ENCODE results near the gene FBXL16. TPM values are rescaled to one million over a fixed set of nuclear protein-coding genes. Genes with fewer than 3 reads are reported as not detected.

Gene FBXL16
- total and polyA plus RNA-seq, 4 donors = under 0.01 to 0.14 TPM; not detected in 2

DNA sequence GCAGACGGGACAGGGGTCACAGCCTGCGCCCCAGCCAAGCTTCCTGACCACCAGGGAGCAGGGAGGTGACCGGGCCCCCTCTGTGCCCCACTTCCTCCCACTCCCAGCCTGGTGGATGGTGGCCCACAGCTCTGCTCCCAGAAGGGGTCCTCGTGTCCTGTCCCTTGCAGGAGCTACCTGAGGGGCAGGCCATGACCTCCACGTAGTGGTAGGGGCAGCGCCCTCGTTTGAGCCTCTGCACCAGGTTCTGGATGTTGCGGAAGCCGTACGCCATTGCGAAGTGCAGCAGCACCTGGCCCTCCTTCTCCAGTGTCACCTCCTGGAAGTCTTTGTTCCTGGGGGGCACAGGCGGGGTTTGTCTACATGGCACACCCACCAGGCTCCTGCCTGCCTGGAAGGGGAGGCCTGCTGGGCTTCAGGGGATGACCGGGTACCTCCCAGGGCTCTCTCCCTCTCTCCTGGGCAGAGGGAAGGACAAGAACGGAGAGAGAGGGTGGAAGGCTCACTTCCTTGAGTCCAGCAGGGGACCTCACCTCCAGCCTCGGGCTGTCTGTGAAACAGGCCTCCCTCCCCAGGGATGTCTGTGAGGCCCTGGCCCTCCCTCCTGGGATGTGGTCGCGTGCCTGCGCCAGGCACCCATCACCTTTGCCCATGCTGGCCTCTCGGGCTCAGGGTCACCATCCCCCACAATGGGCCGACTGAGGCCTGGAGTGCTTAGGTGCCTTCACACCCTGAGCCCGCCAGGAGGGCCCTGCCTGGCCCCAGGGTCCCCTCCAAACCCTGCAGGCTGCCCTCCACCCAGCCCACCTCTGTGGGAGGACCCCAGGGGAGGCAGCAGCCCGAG is 25.3 kb upstream of the FBXL16 start:
- no peak overlapping the region for H3K9ac ChIP-seq (ENCODE audit: low read depth in 1 of 2, low read length in 2 of 2)
- H3K4me3 ChIP-seq (ENCODE audit: low read depth in 1 of 3, low read length in 3 of 3) = no peak overlapping the region
- peaks cover 8 to 19% (median 11%) of the 10 kb centered on the region in 4 donors for H3K4me1 ChIP-seq (ENCODE audit: control insufficient read depth in 4 of 4, insufficient read depth in 4 of 4, low read length in 3 of 4)
- no peak overlapping the region for H3K27ac ChIP-seq (ENCODE audit: low read depth in 1 of 2, low read length in 2 of 2)
- no peak for TF ChIP-seq NR2F2 (IDR thresholded peaks at IDR 0.05)
- TF ChIP-seq, protein P1, sequence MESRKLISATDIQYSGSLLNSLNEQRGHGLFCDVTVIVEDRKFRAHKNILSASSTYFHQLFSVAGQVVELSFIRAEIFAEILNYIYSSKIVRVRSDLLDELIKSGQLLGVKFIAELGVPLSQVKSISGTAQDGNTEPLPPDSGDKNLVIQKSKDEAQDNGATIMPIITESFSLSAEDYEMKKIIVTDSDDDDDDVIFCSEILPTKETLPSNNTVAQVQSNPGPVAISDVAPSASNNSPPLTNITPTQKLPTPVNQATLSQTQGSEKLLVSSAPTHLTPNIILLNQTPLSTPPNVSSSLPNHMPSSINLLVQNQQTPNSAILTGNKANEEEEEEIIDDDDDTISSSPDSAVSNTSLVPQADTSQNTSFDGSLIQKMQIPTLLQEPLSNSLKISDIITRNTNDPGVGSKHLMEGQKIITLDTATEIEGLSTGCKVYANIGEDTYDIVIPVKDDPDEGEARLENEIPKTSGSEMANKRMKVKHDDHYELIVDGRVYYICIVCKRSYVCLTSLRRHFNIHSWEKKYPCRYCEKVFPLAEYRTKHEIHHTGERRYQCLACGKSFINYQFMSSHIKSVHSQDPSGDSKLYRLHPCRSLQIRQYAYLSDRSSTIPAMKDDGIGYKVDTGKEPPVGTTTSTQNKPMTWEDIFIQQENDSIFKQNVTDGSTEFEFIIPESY (IDR thresholded peaks at IDR 0.05) = no peak
- no peak for TF ChIP-seq FOXA2 (IDR thresholded peaks at IDR 0.05)
- TF ChIP-seq, protein P2, sequence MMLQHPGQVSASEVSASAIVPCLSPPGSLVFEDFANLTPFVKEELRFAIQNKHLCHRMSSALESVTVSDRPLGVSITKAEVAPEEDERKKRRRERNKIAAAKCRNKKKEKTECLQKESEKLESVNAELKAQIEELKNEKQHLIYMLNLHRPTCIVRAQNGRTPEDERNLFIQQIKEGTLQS (IDR thresholded peaks at IDR 0.05) = no peak
- TF ChIP-seq FOXA1 (IDR thresholded peaks at IDR 0.05) = no peak
- TF ChIP-seq JUND (IDR thresholded peaks at IDR 0.05) = no peak
- TF ChIP-seq TAF1 (conservative IDR thresholded peaks at IDR 0.05) = no peak
- TF ChIP-seq HNF4G (IDR thresholded peaks at IDR 0.05) = no peak
- TF ChIP-seq EGR1 (IDR thresholded peaks at IDR 0.05; ENCODE audit: low read depth in 2 of 2) = no peak
- TF ChIP-seq, protein P3, sequence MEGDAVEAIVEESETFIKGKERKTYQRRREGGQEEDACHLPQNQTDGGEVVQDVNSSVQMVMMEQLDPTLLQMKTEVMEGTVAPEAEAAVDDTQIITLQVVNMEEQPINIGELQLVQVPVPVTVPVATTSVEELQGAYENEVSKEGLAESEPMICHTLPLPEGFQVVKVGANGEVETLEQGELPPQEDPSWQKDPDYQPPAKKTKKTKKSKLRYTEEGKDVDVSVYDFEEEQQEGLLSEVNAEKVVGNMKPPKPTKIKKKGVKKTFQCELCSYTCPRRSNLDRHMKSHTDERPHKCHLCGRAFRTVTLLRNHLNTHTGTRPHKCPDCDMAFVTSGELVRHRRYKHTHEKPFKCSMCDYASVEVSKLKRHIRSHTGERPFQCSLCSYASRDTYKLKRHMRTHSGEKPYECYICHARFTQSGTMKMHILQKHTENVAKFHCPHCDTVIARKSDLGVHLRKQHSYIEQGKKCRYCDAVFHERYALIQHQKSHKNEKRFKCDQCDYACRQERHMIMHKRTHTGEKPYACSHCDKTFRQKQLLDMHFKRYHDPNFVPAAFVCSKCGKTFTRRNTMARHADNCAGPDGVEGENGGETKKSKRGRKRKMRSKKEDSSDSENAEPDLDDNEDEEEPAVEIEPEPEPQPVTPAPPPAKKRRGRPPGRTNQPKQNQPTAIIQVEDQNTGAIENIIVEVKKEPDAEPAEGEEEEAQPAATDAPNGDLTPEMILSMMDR (IDR thresholded peaks at IDR 0.05; ENCODE audit: low read depth, low read length, missing input control) = no peak
- no peak for TF ChIP-seq SP1 (IDR thresholded peaks at IDR 0.05)
- TF ChIP-seq RAD21 (IDR thresholded peaks at IDR 0.05) = no peak
- peaks cover 0 to 2% (median 0%) of the 10 kb centered on the region in 4 donors for H3K27me3 ChIP-seq (ENCODE audit: control insufficient read depth in 4 of 4, insufficient read depth in 4 of 4, low read length in 3 of 4)
- H3K9me3 ChIP-seq (ENCODE audit: control insufficient read depth in 4 of 4, low read length in 3 of 4) = no peaks in the 10 kb centered on the region
- peaks cover 2 to 40% (median 9%) of the 10 kb centered on the region in 4 donors for H3K36me3 ChIP-seq (ENCODE audit: control insufficient read depth in 4 of 4, insufficient read depth in 3 of 4, low read depth in 1 of 4, low read length in 3 of 4)
- 92% methylated on average over 22 of the region's 22 CpGs for WGBS
- no peak for DNase-seq (ENCODE audit: low spot score)

DNA sequence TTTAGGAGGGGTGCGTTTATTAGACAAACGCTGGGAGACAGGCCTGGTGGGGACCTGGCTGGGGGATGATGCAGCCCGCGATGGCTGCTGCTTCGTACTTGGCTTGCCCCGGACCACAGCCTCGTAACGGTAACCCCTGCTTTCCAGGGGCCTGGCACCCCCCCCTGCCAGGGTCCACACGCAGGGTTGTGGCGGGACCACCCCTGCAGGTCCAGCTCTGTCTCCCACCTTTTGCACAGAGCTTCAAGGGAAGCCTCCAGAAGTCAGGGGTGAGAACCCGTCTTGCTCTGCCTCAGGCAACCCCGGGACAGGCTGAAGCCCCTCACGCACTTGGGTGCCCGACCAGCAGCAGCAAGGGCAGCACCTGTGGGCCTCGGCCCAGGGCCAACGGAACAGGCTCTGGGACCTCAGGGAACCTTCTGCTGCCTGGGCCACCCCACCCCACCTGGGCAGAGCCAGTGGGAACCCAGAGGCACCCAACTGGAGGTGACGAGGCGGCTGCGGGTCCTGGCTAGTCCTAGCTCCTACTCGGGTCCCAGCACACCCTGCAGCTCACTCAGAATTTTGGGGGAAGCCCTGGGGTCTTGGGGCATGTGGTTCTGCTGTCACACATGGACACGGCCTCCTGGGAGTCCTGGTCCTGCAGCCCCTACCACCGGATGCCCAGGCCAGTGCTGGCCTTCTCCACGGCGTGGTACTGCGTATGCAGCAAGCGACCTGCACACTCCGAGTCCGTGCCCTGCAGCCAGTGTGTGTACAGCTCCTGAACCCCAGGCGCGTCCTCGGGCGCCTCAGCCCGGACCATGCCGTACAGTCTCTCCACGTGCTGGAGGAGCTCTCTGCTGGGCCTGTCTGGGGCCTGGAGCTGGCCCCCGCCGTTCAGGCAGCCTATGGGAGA is 24.4 kb upstream of the FBXL16 start:
- no peak for DNase-seq (ENCODE audit: low spot score)
- no peak for TF ChIP-seq FOXA1 (IDR thresholded peaks at IDR 0.05)
- TF ChIP-seq SP1 (IDR thresholded peaks at IDR 0.05) = no peak
- no peak for TF ChIP-seq HNF4G (IDR thresholded peaks at IDR 0.05)
- TF ChIP-seq JUND (IDR thresholded peaks at IDR 0.05) = no peak
- TF ChIP-seq, protein P4, sequence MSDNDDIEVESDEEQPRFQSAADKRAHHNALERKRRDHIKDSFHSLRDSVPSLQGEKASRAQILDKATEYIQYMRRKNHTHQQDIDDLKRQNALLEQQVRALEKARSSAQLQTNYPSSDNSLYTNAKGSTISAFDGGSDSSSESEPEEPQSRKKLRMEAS (IDR thresholded peaks at IDR 0.05) = no peak
- TF ChIP-seq FOXA2 (IDR thresholded peaks at IDR 0.05) = no peak
- TF ChIP-seq, protein P2 (IDR thresholded peaks at IDR 0.05) = no peak
- TF ChIP-seq EGR1 (IDR thresholded peaks at IDR 0.05; ENCODE audit: low read depth in 2 of 2) = no peak
- no peak for TF ChIP-seq HNF4A (conservative IDR thresholded peaks at IDR 0.05)
- TF ChIP-seq GABPA (IDR thresholded peaks at IDR 0.05 in 1 of 2, conservative IDR thresholded peaks at IDR 0.05 in 1 of 2) = no peak
- TF ChIP-seq NR2F2 (IDR thresholded peaks at IDR 0.05) = no peak
- no peak for TF ChIP-seq TAF1 (conservative IDR thresholded peaks at IDR 0.05)
- TF ChIP-seq, protein P5, sequence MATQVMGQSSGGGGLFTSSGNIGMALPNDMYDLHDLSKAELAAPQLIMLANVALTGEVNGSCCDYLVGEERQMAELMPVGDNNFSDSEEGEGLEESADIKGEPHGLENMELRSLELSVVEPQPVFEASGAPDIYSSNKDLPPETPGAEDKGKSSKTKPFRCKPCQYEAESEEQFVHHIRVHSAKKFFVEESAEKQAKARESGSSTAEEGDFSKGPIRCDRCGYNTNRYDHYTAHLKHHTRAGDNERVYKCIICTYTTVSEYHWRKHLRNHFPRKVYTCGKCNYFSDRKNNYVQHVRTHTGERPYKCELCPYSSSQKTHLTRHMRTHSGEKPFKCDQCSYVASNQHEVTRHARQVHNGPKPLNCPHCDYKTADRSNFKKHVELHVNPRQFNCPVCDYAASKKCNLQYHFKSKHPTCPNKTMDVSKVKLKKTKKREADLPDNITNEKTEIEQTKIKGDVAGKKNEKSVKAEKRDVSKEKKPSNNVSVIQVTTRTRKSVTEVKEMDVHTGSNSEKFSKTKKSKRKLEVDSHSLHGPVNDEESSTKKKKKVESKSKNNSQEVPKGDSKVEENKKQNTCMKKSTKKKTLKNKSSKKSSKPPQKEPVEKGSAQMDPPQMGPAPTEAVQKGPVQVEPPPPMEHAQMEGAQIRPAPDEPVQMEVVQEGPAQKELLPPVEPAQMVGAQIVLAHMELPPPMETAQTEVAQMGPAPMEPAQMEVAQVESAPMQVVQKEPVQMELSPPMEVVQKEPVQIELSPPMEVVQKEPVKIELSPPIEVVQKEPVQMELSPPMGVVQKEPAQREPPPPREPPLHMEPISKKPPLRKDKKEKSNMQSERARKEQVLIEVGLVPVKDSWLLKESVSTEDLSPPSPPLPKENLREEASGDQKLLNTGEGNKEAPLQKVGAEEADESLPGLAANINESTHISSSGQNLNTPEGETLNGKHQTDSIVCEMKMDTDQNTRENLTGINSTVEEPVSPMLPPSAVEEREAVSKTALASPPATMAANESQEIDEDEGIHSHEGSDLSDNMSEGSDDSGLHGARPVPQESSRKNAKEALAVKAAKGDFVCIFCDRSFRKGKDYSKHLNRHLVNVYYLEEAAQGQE (IDR thresholded peaks at IDR 0.05) = no peak
- TF ChIP-seq, protein P1 (IDR thresholded peaks at IDR 0.05) = no peak
- TF ChIP-seq YY1 (IDR thresholded peaks at IDR 0.05) = no peak
- TF ChIP-seq RAD21 (IDR thresholded peaks at IDR 0.05) = no peak
- no peak for TF ChIP-seq RXRA (IDR thresholded peaks at IDR 0.05)

More for the DNA sequence above, 24.4 kb upstream of the FBXL16 start:
- Histone ChIP-seq H3K4me3 (ENCODE audit: low read depth in 1 of 3, low read length in 3 of 3) (no peak overlapping the region), H3K27me3 (ENCODE audit: control insufficient read depth in 4 of 4, insufficient read depth in 4 of 4, low read length in 3 of 4) (peaks cover 0 to 2% (median 0%) of the 10 kb centered on the region in 4 donors), H3K4me1 (ENCODE audit: control insufficient read depth in 4 of 4, insufficient read depth in 4 of 4, low read length in 3 of 4) (peaks cover 8 to 19% (median 14%) of the 10 kb centered on the region in 4 donors), H3K9me3 (ENCODE audit: control insufficient read depth in 4 of 4, low read length in 3 of 4) (no peaks in the 10 kb centered on the region), H3K9ac (ENCODE audit: low read depth in 1 of 2, low read length in 2 of 2) (no peak overlapping the region), H3K27ac (ENCODE audit: low read depth in 1 of 2, low read length in 2 of 2) (no peak overlapping the region), H3K36me3 (ENCODE audit: control insufficient read depth in 4 of 4, insufficient read depth in 3 of 4, low read depth in 1 of 4, low read length in 3 of 4) (peaks cover 0 to 31% (median 5%) of the 10 kb centered on the region in 4 donors)
- WGBS = 93% methylated on average over 37 of the region's 37 CpGs

Measured in liver (tissue), 9 donors.